Glomerular visceral epithelial cell (primary cell): ENCODE results near the gene LMLN.
"Not testable (repeated sequence)": the region's sequence is repeated elsewhere in the genome, so short reads cannot be mapped to it uniquely, and the experiment has no call there.

Experiments used
- DNase-seq: peaks from one replicate; pipeline ENCODE4 v3.0.0-alpha.2; 2016; ENCODE audit errors: extremely low spot score

Gene LMLN

GRCh38 chr3:197957790-197958133 lies 2.3 kb upstream of the LMLN start:
- DNase-seq, result no peak

- DNase-seq, result no peak
These were observed 1.7 kb upstream of the LMLN start for GRCh38 chr3:197958346-197958745.

GRCh38 chr3:197958848-197959247 lies 1.2 kb upstream of the LMLN start:
- not testable (repeated sequence) for DNase-seq

GRCh38 chr3:197959500-197959890 lies 522 bp upstream of the LMLN start:
- no peak for DNase-seq

GRCh38 chr3:197960694-197961581 lies 921 bp downstream of the LMLN start:
- no peak for DNase-seq

GRCh38 chr3:197961582-197961945 lies 1.5 kb downstream of the LMLN start:
- DNase-seq, result no peak

GRCh38 chr3:197963019-197963637 lies 3.1 kb downstream of the LMLN start:
- DNase-seq, result no peak

- DNase-seq, result not testable (repeated sequence)
These were observed 7.4 kb downstream of the LMLN start for GRCh38 chr3:197967337-197967989.

GRCh38 chr3:197970588-197970987 lies 10.6 kb downstream of the LMLN start:
- no peak for DNase-seq

- DNase-seq, result no peak
These were observed 14.0 kb downstream of the LMLN start for GRCh38 chr3:197974016-197974415.

GRCh38 chr3:197975311-197975710 lies 15.3 kb downstream of the LMLN start:
- no peak for DNase-seq

GRCh38 chr3:197983076-197983475 lies 23.1 kb downstream of the LMLN start:
- DNase-seq, result no peak

- no peak for DNase-seq
These were observed 29.6 kb downstream of the LMLN start for GRCh38 chr3:197989651-197990050.

GRCh38 chr3:197994736-197995135 lies 34.7 kb downstream of the LMLN start:
- DNase-seq, result no peak

- DNase-seq, result no peak
These were observed 36.8 kb downstream of the LMLN start for GRCh38 chr3:197996855-197997254.

GRCh38 chr3:197997936-197998335 lies 37.9 kb downstream of the LMLN start:
- no peak for DNase-seq

GRCh38 chr3:198017090-198017489 lies 57.1 kb downstream of the LMLN start:
- no peak for DNase-seq

- DNase-seq, result no peak
These were observed 58.4 kb downstream of the LMLN start for GRCh38 chr3:198018416-198018815.

GRCh38 chr3:198019115-198019514 lies 59.1 kb downstream of the LMLN start:
- no peak for DNase-seq

- no peak for DNase-seq
These were observed 61.3 kb downstream of the LMLN start for GRCh38 chr3:198021320-198021719.

GRCh38 chr3:198022604-198023003 lies 62.6 kb downstream of the LMLN start:
- DNase-seq, result no peak

GRCh38 chr3:198025644-198026043 lies 65.6 kb downstream of the LMLN start:
- no peak for DNase-seq

GRCh38 chr3:198026620-198027019 lies 66.6 kb downstream of the LMLN start:
- no peak for DNase-seq
